Keratinocyte (primary cell): ENCODE data around the gene CUX1.

Experiments used
- CTCF ChIP-seq, 3 experiments: IDR thresholded peaks in 1 of 3; conservative IDR thresholded peaks in 1 of 3; optimal IDR thresholded peaks in 1 of 3; 2 replicates in 2 of 3; 3 replicates in 1 of 3; pipeline versions ENCODE3 to v1.5.1; 2011; ENCODE audit warnings: low read length in 3 of 3, mild to moderate bottlenecking in 3 of 3, moderate library complexity in 2 of 3, control low read depth in 1 of 3, inconsistent platforms in 1 of 3; ENCODE audit not compliant: insufficient read depth in 2 of 3; ENCODE audit errors: extremely low read depth in 1 of 3
- EZH2 ChIP-seq: IDR thresholded peaks from one replicate; pipeline ENCODE4 v1.6.1; 2012; ENCODE audit warnings: inconsistent platforms, mild to moderate bottlenecking, low read length, moderate library complexity

GRCh38 chr7:101875283-101875846 lies 57.9 kb downstream of the CUX1 start:
- no peak for TF ChIP-seq EZH2
- TF ChIP-seq CTCF (optimal IDR thresholded peaks at IDR 0.05 in 1 of 3, IDR thresholded peaks at IDR 0.05 in 1 of 3, conservative IDR thresholded peaks at IDR 0.05 in 1 of 3; ENCODE audit: extremely low read depth in 1 of 3, insufficient read depth in 2 of 3, low read length in 3 of 3): no peak
